ACC112 (cell line): Measurements from ENCODE around the gene ELL.
"Not testable (repeated sequence)": the region's sequence is repeated elsewhere in the genome, so short reads cannot be mapped to it uniquely, and the experiment has no call there.

Source experiments
- H2AFZ ChIP-seq: fragments of 200-600 bp; sonication (generic); one replicate; pipeline ENCODE4 v1.6.0; 2017; ENCODE audit warnings: antibody characterized with exemption, low read length; ENCODE audit not compliant: unreplicated experiment
- H3K27ac ChIP-seq: fragments of 200-600 bp; sonication (generic); 2 replicates; pipeline ENCODE4 v1.5.1; 2014; ENCODE audit warnings: low read depth, mild to moderate bottlenecking, antibody characterized with exemption, low read length, moderate library complexity
- H3K27me3 ChIP-seq: fragments of 200-600 bp; sonication (generic); 2 replicates; pipeline ENCODE4 v1.6.1; 2014; ENCODE audit warnings: mild to moderate bottlenecking, antibody characterized with exemption, low read length, moderate library complexity, mixed read lengths; ENCODE audit not compliant: insufficient read depth
- H3K36me3 ChIP-seq: fragments of 200-600 bp; sonication (generic); 2 replicates; pipeline ENCODE4 v1.6.1; 2016; ENCODE audit warnings: mild to moderate bottlenecking, antibody characterized with exemption, low read length, moderate library complexity, mixed read lengths; ENCODE audit not compliant: insufficient read depth
- H3K4me1 ChIP-seq: fragments of 200-600 bp; sonication (generic); one replicate; pipeline ENCODE4 v1.6.1; 2016; ENCODE audit warnings: low read length, mixed read lengths; ENCODE audit not compliant: insufficient read depth, unreplicated experiment, control insufficient read depth
- H3K4me3 ChIP-seq: fragments of 200-600 bp; sonication (generic); 2 replicates; pipeline ENCODE4 v1.5.1; 2014; ENCODE audit warnings: mild to moderate bottlenecking, low read depth, low read length
- H3K79me2 ChIP-seq: fragments of 200-600 bp; sonication (generic); one replicate; pipeline ENCODE4 v1.6.0; 2016; ENCODE audit warnings: low read length; ENCODE audit not compliant: control insufficient read depth, unreplicated experiment, insufficient read depth

The ELL gene

GRCh38 chr19:18418029-18418482 lies 103.8 kb downstream of the ELL start:
- Histone ChIP-seq H3K4me3 (peak overlapping the region; percentile 87), H3K36me3 (no peaks in the 10 kb centered on the region), H3K79me2 (peaks cover 25% of the 10 kb centered on the region), H3K27me3 (no peaks in the 10 kb centered on the region), H3K4me1 (peaks cover 43% of the 10 kb centered on the region), H2AFZ (no peak overlapping the region), H3K27ac (peak overlapping the region; percentile 98)

DNA sequence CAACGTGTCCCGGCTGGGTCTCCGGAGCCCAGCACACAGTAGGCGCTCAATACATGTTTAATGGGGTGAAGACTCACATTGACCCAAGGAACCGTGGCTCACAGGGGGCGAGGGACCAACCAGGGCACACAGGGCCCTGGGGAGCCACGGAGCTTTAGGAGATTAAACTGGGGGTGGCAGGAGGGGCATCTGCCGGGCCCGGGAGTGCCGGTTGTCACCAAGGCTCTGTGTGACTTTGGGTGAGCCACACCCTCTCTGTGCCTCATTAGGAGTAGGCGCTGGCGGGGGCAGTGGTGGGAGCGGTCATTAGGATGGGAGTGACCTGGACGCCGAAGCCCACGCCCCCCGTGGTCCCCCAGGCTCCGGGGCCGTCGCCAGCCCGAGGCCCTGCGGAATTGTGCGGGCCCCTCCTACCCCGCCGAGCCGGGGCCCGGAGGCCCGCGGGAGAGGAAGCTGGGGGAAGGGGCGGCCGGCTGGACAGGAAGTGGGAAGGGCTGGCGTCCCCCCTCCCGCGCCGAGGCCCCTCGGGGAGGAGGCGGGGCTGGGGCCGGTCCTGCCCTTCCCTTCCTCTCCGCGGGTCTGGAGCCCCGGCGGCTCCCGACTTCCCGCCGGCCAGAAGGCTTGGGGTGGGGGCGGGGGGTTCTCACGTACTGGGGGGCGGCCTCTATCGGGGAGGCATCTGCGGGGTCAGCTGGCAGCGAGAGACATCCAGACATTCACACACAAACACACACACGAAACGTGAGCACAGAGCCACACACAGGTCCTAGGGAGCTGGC lies 104.4 kb downstream of the ELL start:
- H2AFZ ChIP-seq = peak overlapping the region; percentile 81
- no peaks in the 10 kb centered on the region for H3K36me3 ChIP-seq
- H3K4me3 ChIP-seq = peak overlapping the region; percentile 85
- H3K27me3 ChIP-seq = no peaks in the 10 kb centered on the region
- H3K79me2 ChIP-seq = peaks cover 24% of the 10 kb centered on the region
- peaks cover 43% of the 10 kb centered on the region for H3K4me1 ChIP-seq
- H3K27ac ChIP-seq = peak overlapping the region; percentile 98

DNA sequence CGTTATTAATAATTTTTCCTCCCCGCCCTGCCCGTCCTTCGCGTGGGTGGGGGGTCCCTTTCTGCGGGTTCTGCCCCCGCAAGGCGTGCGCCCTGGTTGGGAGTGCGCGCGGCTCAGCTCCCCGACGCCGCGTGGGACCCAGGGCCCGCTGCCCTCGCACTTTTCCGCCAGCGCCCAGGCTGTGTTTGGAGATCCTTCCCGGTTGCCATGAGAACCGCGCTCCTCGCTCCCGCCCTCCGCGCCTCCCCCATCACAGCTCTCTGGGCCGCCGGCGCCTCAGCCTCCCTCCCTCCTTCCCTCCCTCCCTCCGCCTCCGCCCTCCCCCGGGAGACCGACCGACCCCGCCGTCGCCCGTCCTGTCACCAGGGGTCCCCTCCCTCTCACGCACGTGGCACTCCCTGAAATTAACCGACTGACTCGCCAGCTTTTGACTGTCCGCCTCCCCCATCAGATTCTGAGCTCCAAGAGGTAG lies 105.1 kb downstream of the ELL start:
- H2AFZ ChIP-seq = peak overlapping the region; percentile 81
- H3K27ac ChIP-seq = peak overlapping the region; percentile 98
- H3K79me2 ChIP-seq = peaks cover 20% of the 10 kb centered on the region
- no peaks in the 10 kb centered on the region for H3K27me3 ChIP-seq
- no peaks in the 10 kb centered on the region for H3K36me3 ChIP-seq
- peak overlapping the region; percentile 85 for H3K4me3 ChIP-seq
- peaks cover 43% of the 10 kb centered on the region for H3K4me1 ChIP-seq

DNA sequence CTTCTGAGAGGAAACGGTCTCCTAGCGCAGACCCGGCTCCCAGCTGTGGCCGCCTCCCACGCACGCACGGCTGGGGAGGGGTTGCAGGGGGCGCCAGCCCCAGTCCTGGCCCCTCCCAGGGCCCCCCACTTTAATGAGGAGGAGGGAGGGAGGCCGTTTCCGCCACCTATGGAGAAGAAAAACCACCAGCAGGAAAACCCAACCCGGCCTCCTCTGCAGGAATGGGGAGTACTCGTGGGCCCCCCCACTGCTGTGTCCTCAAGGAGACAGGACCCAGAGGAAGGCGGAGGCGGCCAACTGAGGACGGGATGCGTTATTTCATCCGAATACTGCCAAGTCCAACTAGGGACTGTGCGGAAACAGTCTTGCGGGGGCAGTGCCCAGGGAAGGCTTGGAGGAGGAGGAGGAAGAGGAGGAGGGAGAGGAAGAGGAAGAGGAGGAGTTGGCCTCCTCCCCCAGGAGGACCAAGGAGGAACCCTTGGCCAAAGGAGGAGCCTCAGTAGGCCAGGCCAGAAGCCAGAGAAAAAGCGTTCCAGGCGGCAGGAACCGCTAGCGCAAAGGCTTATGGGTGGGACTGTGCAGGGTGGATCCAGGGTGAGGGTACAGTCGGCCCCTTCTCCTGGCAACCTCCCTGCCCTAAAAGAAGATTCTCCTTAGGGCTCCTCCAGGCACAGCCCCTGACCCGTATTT lies 106.5 kb downstream of the ELL start:
- Histone ChIP-seq H3K27me3 (no peaks in the 10 kb centered on the region), H3K36me3 (no peaks in the 10 kb centered on the region), H3K27ac (peak overlapping the region; percentile 98), H3K4me1 (peaks cover 34% of the 10 kb centered on the region), H2AFZ (peak overlapping the region; percentile 75), H3K79me2 (peaks cover 8% of the 10 kb centered on the region), H3K4me3 (peak overlapping the region; percentile 76)

GRCh38 chr19:18414504-18415177 lies 107.2 kb downstream of the ELL start:
- H3K27ac ChIP-seq = peak overlapping the region; percentile 98
- peaks cover 2% of the 10 kb centered on the region for H3K79me2 ChIP-seq
- peak overlapping the region; percentile 76 for H3K4me3 ChIP-seq
- no peaks in the 10 kb centered on the region for H3K27me3 ChIP-seq
- no peak overlapping the region for H2AFZ ChIP-seq
- no peaks in the 10 kb centered on the region for H3K36me3 ChIP-seq
- peaks cover 35% of the 10 kb centered on the region for H3K4me1 ChIP-seq

- Histone ChIP-seq H3K27ac (no peak overlapping the region), H3K4me3 (no peak overlapping the region), H2AFZ (no peak overlapping the region), H3K79me2 (no peaks in the 10 kb centered on the region), H3K4me1 (peaks cover 23% of the 10 kb centered on the region), H3K36me3 (no peaks in the 10 kb centered on the region), H3K27me3 (no peaks in the 10 kb centered on the region)
These were observed 109.1 kb downstream of the ELL start for GRCh38 chr19:18412610-18413239.

- Histone ChIP-seq H3K27ac (no peak overlapping the region), H3K4me1 (peaks cover 2% of the 10 kb centered on the region), H3K79me2 (no peaks in the 10 kb centered on the region), H3K36me3 (no peaks in the 10 kb centered on the region), H3K4me3 (no peak overlapping the region), H3K27me3 (no peaks in the 10 kb centered on the region), H2AFZ (no peak overlapping the region)
These were observed 113.8 kb downstream of the ELL start for GRCh38 chr19:18408053-18408476.

GRCh38 chr19:18406749-18407148 lies 115.1 kb downstream of the ELL start:
- Histone ChIP-seq H2AFZ (no peak overlapping the region), H3K27ac (no peak overlapping the region), H3K36me3 (no peaks in the 10 kb centered on the region), H3K27me3 (no peaks in the 10 kb centered on the region), H3K4me3 (no peak overlapping the region), H3K79me2 (no peaks in the 10 kb centered on the region), H3K4me1 (peaks cover 2% of the 10 kb centered on the region)

DNA sequence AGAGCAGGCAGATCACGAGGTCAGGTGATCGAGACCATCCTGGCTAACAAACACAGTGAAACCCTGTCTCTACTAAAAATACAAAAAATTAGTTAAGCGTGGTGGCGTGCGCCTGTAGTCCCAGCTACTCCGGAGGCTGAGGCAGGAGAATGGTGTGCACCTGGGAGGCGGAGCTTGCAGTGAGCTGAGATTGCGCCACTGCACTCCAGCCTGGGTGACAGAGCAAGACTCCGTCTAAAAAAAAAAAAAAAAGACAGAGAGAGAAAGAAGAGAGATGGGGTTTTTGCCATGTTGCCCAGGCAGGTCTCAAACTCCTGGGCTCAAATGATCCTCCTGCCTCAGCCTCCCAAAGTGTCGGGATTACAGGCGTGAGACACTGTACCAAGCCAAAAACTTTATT lies 116.1 kb downstream of the ELL start:
- H3K27ac ChIP-seq, H2AFZ ChIP-seq, H3K4me3 ChIP-seq, H3K4me1 ChIP-seq, H3K36me3 ChIP-seq, H3K79me2 ChIP-seq, H3K27me3 ChIP-seq: not testable (repeated sequence)

DNA sequence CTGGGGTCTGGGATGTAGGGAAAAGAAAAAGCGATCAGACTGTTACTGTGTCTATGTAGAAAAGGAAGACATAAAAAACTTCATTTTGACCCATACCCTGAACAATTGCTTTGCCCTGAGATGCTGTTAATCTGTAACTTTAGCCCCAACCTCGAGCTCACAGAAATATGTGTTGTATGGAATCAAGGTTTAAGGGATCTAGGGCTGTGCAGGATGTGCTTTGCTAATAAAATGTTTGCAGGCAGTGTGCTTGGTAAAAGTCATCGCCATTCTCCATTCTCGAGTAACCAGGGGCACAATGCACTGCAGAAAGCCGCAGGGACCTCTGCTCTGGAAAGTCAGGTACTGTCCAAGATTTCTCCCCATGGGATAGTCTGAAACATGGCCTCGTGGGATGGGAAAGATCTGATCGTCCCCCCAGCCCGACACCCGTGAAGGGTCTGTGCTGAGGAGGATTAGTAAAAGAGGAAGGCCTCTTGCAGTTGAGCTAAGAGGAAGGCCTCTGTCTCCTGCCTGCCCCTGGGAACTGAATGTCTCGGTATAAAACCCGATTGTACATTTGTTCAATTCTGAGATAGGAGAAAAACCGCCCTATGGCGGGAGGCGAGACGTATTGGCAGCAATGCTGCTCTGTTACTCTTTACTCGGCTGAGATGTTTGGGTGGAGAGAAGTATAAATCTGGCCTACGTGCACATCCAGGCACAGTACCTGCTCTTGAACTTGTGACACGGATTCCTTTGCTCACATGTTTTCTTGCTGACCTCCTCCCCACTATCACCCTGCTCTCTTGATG lies 119.2 kb downstream of the ELL start:
- H2AFZ ChIP-seq, H3K36me3 ChIP-seq, H3K27me3 ChIP-seq, H3K4me3 ChIP-seq, H3K79me2 ChIP-seq, H3K4me1 ChIP-seq, H3K27ac ChIP-seq: not testable (repeated sequence)
